A204.1 (cell line): Measurements from ENCODE around the gene PGBD4.
"Not testable (repeated sequence)": the region's sequence is repeated elsewhere in the genome, so short reads cannot be mapped to it uniquely, and the experiment has no call there.

Experiments used
- FAIRE-seq: peaks from 2 replicates; lab custom pipeline; 2012; peaks lifted over from hg19 to GRCh38; lab: Jason Lieb, UNC

Gene PGBD4

GRCh38 chr15:34114739-34115138 is 12.9 kb downstream of the PGBD4 start:
- no peak for FAIRE-seq

- no peak for FAIRE-seq
Observed at GRCh38 chr15:34116620-34117019, 14.7 kb downstream of the PGBD4 start.

GRCh38 chr15:34119291-34119690 is 17.4 kb downstream of the PGBD4 start:
- FAIRE-seq, result no peak

GRCh38 chr15:34120420-34120819 is 18.5 kb downstream of the PGBD4 start:
- FAIRE-seq, result not testable (repeated sequence)

- FAIRE-seq, result not testable (repeated sequence)
Observed at GRCh38 chr15:34121786-34122185, 19.9 kb downstream of the PGBD4 start.

- FAIRE-seq, result no peak
Observed at GRCh38 chr15:34122771-34123183, 20.9 kb downstream of the PGBD4 start.

GRCh38 chr15:34124651-34125050 is 22.8 kb downstream of the PGBD4 start:
- no peak for FAIRE-seq

GRCh38 chr15:34125945-34126344 is 24.1 kb downstream of the PGBD4 start:
- FAIRE-seq, result no peak

- FAIRE-seq, result no peak
Observed at GRCh38 chr15:34126522-34126921, 24.6 kb downstream of the PGBD4 start.

- no peak for FAIRE-seq
Observed at GRCh38 chr15:34128898-34129297, 27.0 kb downstream of the PGBD4 start.

- FAIRE-seq, result no peak
Observed at GRCh38 chr15:34132881-34133280, 31.0 kb downstream of the PGBD4 start.

GRCh38 chr15:34133511-34133910 is 31.6 kb downstream of the PGBD4 start:
- FAIRE-seq, result no peak

- no peak for FAIRE-seq
Observed at GRCh38 chr15:34147371-34148140, 45.7 kb downstream of the PGBD4 start.

- FAIRE-seq, result no peak
Observed at GRCh38 chr15:34154725-34155204, 52.9 kb downstream of the PGBD4 start.

GRCh38 chr15:34155859-34156258 is 54.0 kb downstream of the PGBD4 start:
- FAIRE-seq, result no peak
